GM12873 (cell line): Measurements from ENCODE around the gene CD226.

Source experiments
- CTCF ChIP-seq: IDR thresholded peaks from 2 replicates; pipeline ENCODE4 v1.5.1; 2012; ENCODE audit warnings: low read depth, mild to moderate bottlenecking, moderate library complexity, low read length, control low read depth; ENCODE audit not compliant: insufficient read depth; ENCODE audit errors: missing control alignments

The CD226 gene

GRCh38 chr18:69853051-69853450, 94.6 kb downstream of the CD226 start:
- TF ChIP-seq CTCF: no peak

GRCh38 chr18:69845593-69846506, 101.8 kb downstream of the CD226 start:
- TF ChIP-seq CTCF: peak; percentile 19

GRCh38 chr18:69844656-69845055, 103.0 kb downstream of the CD226 start:
- TF ChIP-seq CTCF: no peak

GRCh38 chr18:69843015-69843414, 104.7 kb downstream of the CD226 start:
- no peak for TF ChIP-seq CTCF

- no peak for TF ChIP-seq CTCF
These were observed 106.6 kb downstream of the CD226 start for GRCh38 chr18:69841117-69841516.

- TF ChIP-seq CTCF: no peak
These were observed 107.2 kb downstream of the CD226 start for GRCh38 chr18:69840445-69840844.

GRCh38 chr18:69840001-69840400, 107.7 kb downstream of the CD226 start:
- TF ChIP-seq CTCF: no peak
